ENCODE measurements around the gene PHACTR4. TPM values are rescaled to one million over a fixed set of nuclear protein-coding genes. Genes with fewer than 3 reads are reported as not detected.
A peak's percentile ranks its signal among the peaks of the same experiment; 100 is the strongest.

PHACTR4 gene
- total and polyA plus RNA-seq, 10 of the 15 experiments (the other 5 are each of a cell fraction or from before 2014, with no cell fraction given) = 8.9 to 34.2 (median 12.5) TPM

DNA sequence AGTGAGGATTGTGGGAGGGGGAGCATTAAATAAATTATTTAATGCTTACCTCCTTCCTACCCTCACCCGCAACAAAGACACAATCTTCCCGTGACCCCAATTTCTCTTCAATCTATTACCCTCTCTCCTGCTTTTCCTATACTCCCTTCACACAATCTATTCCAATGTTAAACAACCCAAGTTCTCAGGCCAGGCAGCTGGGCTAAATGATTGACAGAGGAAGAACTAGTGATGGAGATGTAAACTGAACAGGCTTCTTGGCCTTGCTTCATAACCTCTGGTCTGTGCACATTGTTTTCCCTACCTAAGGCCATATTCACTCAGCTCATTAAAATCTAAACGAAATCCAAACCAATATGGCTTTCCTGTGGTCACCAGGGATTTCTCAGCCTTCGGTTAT is 132.4 kb downstream of the PHACTR4 start:
- intact Hi-C loops (cut with micrococcal nuclease; ENCODE audit: unreplicated experiment) (no loop called here), in situ Hi-C loops (cut with MboI) (no loop called here)
- WGBS (ENCODE audit: insufficient coverage, insufficient replicate concordance, low lambda C conversion rate, missing lambda C conversion rate) = 75% methylated on average over 4 of the region's 4 CpGs
- CTCF ChIA-PET = no interaction called here
- peaks cover 18% of the 10 kb centered on the region for H3K79me2 ChIP-seq (ENCODE audit: control insufficient read depth, insufficient read depth, low read length)
- H4K20me1 ChIP-seq (ENCODE audit: control insufficient read depth, insufficient read depth) = no peaks in the 10 kb centered on the region
- no peak overlapping the region for H3K9ac ChIP-seq (ENCODE audit: control insufficient read depth, insufficient read depth, low read length)
- no peaks in the 10 kb centered on the region for H3K27me3 ChIP-seq (replicated peaks in 1 of 2; ENCODE audit: control insufficient read depth in 2 of 2, insufficient read depth in 2 of 2, low read length in 1 of 2)
- no TSS peak for BruUV-seq (replicated peaks)
- no peak overlapping the region for H3K27ac ChIP-seq (ENCODE audit: control insufficient read depth, insufficient read depth)
- TF ChIP-seq EP300 (IDR thresholded peaks at IDR 0.05; ENCODE audit: borderline replicate concordance in 1 of 2, control insufficient read depth in 1 of 2, low read depth in 2 of 2, low read length in 2 of 2) = no peak
- no peak for TF ChIP-seq ESRRA (IDR thresholded peaks at IDR 0.05; ENCODE audit: low read length)
- no peak for TF ChIP-seq SUPT20H (IDR thresholded peaks at IDR 0.05; ENCODE audit: borderline replicate concordance, control insufficient read depth, low read depth, low read length)
- TF ChIP-seq, protein P1, sequence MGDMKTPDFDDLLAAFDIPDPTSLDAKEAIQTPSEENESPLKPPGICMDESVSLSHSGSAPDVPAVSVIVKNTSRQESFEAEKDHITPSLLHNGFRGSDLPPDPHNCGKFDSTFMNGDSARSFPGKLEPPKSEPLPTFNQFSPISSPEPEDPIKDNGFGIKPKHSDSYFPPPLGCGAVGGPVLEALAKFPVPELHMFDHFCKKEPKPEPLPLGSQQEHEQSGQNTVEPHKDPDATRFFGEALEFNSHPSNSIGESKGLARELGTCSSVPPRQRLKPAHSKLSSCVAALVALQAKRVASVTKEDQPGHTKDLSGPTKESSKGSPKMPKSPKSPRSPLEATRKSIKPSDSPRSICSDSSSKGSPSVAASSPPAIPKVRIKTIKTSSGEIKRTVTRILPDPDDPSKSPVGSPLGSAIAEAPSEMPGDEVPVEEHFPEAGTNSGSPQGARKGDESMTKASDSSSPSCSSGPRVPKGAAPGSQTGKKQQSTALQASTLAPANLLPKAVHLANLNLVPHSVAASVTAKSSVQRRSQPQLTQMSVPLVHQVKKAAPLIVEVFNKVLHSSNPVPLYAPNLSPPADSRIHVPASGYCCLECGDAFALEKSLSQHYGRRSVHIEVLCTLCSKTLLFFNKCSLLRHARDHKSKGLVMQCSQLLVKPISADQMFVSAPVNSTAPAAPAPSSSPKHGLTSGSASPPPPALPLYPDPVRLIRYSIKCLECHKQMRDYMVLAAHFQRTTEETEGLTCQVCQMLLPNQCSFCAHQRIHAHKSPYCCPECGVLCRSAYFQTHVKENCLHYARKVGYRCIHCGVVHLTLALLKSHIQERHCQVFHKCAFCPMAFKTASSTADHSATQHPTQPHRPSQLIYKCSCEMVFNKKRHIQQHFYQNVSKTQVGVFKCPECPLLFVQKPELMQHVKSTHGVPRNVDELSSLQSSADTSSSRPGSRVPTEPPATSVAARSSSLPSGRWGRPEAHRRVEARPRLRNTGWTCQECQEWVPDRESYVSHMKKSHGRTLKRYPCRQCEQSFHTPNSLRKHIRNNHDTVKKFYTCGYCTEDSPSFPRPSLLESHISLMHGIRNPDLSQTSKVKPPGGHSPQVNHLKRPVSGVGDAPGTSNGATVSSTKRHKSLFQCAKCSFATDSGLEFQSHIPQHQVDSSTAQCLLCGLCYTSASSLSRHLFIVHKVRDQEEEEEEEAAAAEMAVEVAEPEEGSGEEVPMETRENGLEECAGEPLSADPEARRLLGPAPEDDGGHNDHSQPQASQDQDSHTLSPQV (IDR thresholded peaks at IDR 0.05) = no peak
- no peak for TF ChIP-seq PML (IDR thresholded peaks at IDR 0.05; ENCODE audit: low read length)
- TF ChIP-seq PKNOX1 (IDR thresholded peaks at IDR 0.05) = peak; percentile 74
- H3K4me3 ChIP-seq = no peak overlapping the region
- no peaks in the 10 kb centered on the region for H3K9me3 ChIP-seq (replicated peaks; ENCODE audit: control insufficient read depth, insufficient read depth, low read length)
- ATAC-seq (no peak), DNase-seq (ENCODE audit: low read depth, low spot score) (no peak), FAIRE-seq (no peak)
- RAD21 ChIA-PET (ENCODE audit: unreplicated experiment) = no interaction called here
- SMC1A ChIA-PET (ENCODE audit: uncharacterized antibody, unreplicated experiment) = interaction anchor here (0.6 to 1.5 kb wide), 4 partner anchors 15 to 142 kb away, joined by 3 to 5 read pairs (median 4); no protein-coding TSS in a partner anchor
- POLR2A ChIA-PET = interaction anchor here (1.1 kb wide), 1 partner anchor 66 kb away, joined by 4 read pairs; no protein-coding TSS in a partner anchor
- H2AFZ ChIP-seq (ENCODE audit: control insufficient read depth, low read depth, low read length) = no peak overlapping the region
- peaks cover under 1 to 2% of the 10 kb centered on the region in 2 experiments for H3K36me3 ChIP-seq (ENCODE audit: control insufficient read depth in 2 of 2, insufficient read depth in 2 of 2, low read length in 1 of 2)
- no peaks in the 10 kb centered on the region for H3K4me1 ChIP-seq (ENCODE audit: control insufficient read depth, insufficient read depth, low read length)
- no peak overlapping the region for H3K4me2 ChIP-seq (ENCODE audit: control insufficient read depth, insufficient read depth)
